GM21526 (cell line): ENCODE results near the gene PCBP3.

Experiments used
- ATAC-seq: cut with Tn5 transposase; IDR thresholded peaks from one replicate; pipeline ENCODE4 v1.9.1; 2021; ENCODE audit warnings: moderate library complexity; ENCODE audit not compliant: unreplicated experiment, low FRiP score

The PCBP3 gene

DNA sequence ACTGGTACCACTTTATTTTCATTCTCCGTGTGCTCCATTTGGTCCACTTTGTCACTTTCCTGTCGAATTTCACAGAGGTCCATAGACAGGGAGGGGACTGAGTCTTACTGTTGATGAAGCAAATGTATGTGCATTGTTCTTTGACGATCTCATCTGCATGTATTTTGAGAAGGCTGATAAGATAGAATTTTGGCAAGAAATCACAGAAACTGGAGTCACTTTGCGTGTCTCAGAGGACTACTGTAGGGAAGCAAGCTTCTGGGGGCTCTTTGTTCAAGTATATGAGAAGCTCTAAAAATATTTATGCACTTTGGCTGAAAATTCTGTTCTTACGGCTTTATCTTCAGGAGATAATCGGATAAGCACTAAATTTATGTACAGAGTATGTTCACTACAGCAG lies 78.1 kb downstream of the PCBP3 start:
- ATAC-seq, result no peak

DNA sequence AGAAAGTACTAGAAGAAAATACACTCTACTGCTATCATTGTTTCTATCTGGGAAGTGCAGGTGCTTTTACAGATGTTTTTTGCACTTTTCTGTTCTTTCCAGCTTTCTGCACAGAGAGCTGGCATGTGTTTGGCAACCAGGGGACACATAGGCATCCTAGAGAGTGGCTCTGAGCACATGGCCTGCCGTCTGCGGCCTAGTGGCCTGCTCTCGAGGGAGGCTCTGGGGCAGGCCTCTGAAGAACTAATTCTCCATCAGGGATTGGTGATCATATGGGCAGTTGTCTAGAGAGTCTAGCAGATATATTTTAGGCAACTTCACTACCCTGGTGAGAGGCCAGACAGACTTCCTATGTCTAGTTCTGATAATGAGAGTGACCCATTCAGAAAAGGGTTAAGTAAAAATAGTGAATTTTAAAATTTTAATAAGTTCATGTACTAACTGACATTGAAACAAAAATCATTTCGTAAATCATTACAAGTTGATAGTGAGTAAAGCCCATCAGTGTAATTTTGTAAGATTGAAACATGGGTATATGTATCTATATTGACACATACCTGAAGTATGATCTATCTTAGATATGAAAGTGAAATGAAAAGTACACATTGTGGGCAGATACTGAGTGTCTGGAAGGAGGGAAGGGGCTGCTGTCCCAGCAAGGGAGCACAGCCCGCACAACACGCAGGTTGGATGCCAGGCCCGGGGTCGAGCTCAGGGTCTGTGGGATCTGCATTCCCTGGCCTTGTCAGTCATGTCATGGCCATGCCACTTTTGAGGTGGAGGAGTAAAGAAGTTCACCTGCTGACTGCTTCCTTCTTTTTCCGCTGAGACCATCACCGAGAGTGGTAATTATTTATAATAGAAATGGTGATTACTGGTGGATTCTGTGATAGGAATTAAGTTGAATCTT lies 79.8 kb downstream of the PCBP3 start:
- no peak for ATAC-seq

- ATAC-seq, result no peak
These were observed 80.9 kb downstream of the PCBP3 start for GRCh38 chr21:45724345-45724961.

- ATAC-seq, result no peak
These were observed 81.7 kb downstream of the PCBP3 start for GRCh38 chr21:45724994-45725843.

GRCh38 chr21:45725844-45726200 lies 82.3 kb downstream of the PCBP3 start:
- ATAC-seq, result no peak

DNA sequence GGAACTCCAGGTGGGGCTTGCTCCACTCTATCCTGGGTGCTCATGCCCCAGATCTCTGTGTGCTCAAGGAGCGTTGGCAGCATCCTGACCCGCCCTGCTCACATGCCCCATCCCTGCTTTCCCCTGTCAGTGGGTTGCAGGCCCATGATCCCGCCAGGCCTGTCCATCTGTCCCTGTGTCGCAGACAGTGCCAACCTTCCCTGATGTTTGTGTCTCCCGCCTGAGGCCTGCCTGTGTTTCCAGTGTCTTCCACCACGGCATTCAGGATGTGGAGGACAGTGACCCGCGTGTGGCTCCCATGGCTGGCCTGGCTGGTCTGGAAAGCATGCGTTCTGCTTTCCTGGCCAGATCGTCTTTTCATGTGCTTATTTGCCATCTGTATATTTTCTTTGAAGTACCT lies 82.9 kb downstream of the PCBP3 start:
- ATAC-seq, result no peak

DNA sequence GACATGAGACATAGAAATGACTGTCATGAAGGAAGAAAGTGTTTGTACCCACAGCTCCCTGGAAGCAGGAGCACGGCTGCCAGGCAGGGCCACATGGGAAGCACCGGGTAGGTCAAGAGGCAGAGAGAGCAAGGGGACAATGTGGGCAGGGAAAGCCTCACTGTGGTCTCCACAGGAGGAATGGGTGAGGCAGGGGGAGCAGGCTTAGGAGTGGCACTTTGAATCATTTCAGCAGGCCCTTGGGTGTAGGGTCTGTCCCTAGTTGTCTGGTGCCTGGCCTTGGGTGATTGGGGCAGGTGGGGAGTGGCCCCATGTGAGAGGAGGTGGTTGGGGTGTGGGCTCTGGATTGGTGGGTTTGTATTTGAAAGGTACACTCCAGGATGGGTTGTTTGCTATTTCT lies 83.9 kb downstream of the PCBP3 start:
- no peak for ATAC-seq

GRCh38 chr21:45735259-45736000 lies 91.9 kb downstream of the PCBP3 start:
- no peak for ATAC-seq

DNA sequence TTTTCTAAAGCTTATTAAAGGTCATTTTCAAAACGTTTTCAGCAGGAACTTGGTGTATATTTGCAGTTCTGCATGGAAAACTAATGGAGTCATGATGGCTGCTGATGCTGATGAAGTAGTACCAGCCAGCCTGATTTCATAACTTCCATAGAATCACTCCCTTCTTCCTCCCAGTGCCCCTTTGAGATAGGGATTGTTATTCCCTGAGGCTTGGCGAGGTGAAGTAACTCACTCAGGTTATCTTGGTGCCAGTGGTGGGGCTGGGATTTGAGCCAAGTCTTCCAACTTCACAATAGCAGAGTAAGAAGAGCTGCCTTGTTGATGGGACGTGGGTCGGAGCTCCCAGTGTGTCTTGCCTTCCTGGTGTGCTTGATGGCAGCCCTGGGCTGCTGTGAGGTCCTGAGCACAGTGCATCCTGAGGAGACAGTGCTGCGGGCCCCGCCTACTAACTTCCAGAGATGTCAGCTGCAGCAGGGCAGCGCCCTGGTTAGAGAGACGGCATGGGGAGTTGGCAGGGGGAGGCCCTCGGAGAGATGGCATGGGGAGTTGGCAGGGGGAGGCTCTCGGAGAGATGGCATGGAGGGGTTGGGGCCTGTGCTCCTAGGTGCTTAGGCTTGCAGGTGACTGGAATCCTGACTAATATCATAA lies 92.6 kb downstream of the PCBP3 start:
- no peak for ATAC-seq

DNA sequence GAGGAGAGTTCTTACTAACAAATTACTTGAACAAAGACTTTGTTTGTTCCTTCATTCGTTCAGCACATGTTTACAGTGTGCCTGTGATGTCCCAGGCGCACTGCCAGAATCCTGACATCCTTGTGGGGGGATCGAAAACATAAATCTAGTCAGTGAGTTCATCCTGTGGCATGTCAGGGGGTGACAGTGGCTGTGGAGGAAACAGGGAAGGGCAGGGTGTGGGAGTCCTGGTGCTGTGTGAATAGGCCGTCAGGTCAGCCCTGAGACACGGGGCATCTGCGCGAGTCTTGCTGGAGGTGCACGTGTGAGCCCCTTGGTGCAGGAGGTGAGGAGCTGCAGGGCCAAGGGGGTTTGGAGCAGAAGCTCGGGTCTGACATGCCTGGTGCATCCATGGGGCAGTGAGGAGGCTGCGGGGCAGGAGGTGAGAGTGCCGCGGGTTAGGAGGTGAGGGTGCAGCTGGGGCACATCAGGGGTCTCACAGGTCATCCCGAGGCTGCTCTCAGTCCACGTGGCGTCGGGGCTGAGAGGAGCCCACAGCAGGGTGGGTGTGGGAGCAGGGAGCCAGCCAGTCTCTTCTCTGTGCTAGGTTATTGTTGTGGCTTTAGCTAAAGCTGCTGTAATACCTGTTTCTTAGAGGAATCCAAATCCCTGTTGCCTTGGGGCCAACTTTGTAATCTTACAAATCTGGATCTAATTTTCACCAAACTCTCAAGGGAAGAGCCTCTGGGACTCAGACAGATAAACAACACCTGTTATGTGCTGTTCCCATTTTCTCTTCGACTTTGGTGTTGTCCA lies 93.4 kb downstream of the PCBP3 start:
- no peak for ATAC-seq

DNA sequence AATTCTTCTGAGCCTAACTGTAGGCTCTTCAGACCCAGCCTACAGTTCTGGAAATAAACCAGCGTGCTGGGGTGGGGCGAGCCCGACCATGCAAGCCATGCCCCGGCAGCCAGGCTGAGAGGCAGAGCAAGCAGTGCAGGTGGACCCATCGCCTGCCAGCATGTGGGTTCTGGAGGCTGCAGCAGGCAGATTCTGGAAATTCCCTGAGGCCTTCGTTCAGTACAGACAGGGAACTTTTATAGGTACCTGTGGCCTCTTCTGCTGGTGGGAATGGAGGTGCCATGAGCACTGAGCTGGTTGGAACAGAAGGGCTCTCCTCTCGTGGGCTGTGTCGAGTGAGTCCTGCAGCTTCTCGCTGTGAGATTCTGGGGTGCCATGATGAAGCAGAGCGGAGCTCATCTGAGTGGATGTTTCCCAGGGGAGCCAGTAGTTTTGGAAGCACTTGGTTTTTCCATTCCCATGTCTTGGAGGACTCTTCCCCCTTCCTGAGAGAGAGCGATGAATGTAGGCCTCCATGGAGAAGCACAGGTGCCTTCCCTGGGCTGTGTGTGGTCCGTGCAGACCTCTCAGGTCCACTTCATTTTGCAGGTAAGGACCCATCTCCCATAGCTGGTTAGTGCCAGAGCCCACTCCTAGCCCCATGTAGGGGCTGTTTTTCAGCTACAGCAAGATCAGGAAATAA lies 94.1 kb downstream of the PCBP3 start:
- no peak for ATAC-seq

- no peak for ATAC-seq
These were observed 95.9 kb downstream of the PCBP3 start for GRCh38 chr21:45739218-45740087.

- no peak for ATAC-seq
These were observed 96.5 kb downstream of the PCBP3 start for GRCh38 chr21:45740088-45740440.

GRCh38 chr21:45740491-45741357 lies 97.2 kb downstream of the PCBP3 start:
- no peak for ATAC-seq

GRCh38 chr21:45741691-45742090 lies 98.2 kb downstream of the PCBP3 start:
- ATAC-seq, result no peak

GRCh38 chr21:45742247-45742646 lies 98.7 kb downstream of the PCBP3 start:
- ATAC-seq, result no peak

DNA sequence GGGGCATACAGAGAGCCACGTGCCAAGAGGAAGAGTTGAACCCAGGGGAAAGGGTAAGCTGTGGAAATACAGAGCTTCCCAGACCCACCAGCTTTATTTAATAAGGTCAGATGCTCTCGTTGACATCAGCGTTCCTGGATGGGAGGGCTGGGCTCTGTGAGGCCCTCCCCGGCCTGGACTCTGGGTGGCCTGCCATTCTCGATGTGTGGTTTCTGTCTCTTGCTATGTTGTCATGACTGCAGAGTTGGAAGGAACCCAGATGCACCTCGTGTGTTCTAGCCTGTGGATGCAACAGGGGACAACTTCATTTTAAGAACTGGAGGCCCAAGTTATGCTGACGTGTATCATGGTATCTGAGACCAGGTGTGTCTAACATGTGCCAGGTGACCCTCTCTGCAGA lies 101.7 kb downstream of the PCBP3 start:
- no peak for ATAC-seq
